HEK293 (cell line): Measurements from ENCODE around the gene DBNL.

Experiments used
- CTCF ChIP-seq: fragments of 450-650 bp; formaldehyde crosslinking; IDR thresholded peaks from 2 replicates; pipeline ENCODE4 v1.5.1; 2016; ENCODE audit warnings: missing biosample characterization, missing genetic modification characterization
- SP7 ChIP-seq: fragments of 450-650 bp; formaldehyde crosslinking; IDR thresholded peaks from 2 replicates; pipeline ENCODE4 v1.5.1; 2016; ENCODE audit warnings: missing biosample characterization, missing genetic modification characterization
- ZBTB11 ChIP-seq: fragments of 450-650 bp; formaldehyde crosslinking; conservative IDR thresholded peaks from 2 replicates; pipeline ENCODE4 v1.5.1; 2016; ENCODE audit warnings: low read depth, missing biosample characterization, missing genetic modification characterization
- ZFP3 ChIP-seq: fragments of 450-650 bp; formaldehyde crosslinking; IDR thresholded peaks from 2 replicates; pipeline ENCODE4 v1.5.1; 2016; ENCODE audit warnings: low read depth, missing biosample characterization, missing genetic modification characterization

- TF ChIP-seq ZBTB11 (tag by site-specific recombination) (no peak), SP7 (tag by site-specific recombination) (no peak), CTCF (no peak), ZFP3 (tag by site-specific recombination) (no peak)
These were observed 2.0 kb downstream of the DBNL start for GRCh38 chr7:44046321-44047061.
